Stimulated activated CD4-positive, alpha-beta T cell treated with anti-CD3 and anti-CD28 coated beads, TNF-alpha, amount 100 ng/mL, for 48 hours (primary cell): ENCODE results near the gene SLC25A39.

Source experiments
- DNase-seq, 3 donors: peaks; one replicate each; pipeline ENCODE4 v3.0.0-alpha.2; 2020; ENCODE audit warnings: low read depth in 3 of 3

SLC25A39 gene

GRCh38 chr17:44279346-44279665 lies 45.3 kb downstream of the SLC25A39 start:
- no peak for DNase-seq

DNA sequence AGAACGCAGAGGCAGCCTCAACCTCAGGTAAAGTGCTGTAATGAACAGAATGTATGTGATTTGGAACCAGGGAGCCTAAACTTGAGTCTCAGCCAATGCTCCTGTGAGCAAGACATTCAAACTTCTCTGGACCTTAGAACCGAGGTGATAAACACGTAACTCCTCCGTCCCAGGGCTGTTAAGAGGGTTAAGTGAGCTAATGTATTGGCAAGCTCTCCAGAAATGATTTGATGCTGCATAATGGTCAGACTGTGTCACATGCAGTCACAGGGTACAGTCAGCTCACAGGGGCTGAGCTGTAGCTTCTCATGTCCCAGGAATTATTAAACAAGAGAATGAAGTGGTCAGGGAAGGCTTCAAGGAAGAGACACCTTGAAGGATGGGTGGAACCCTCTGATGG lies 46.6 kb downstream of the SLC25A39 start:
- DNase-seq, result no peak

DNA sequence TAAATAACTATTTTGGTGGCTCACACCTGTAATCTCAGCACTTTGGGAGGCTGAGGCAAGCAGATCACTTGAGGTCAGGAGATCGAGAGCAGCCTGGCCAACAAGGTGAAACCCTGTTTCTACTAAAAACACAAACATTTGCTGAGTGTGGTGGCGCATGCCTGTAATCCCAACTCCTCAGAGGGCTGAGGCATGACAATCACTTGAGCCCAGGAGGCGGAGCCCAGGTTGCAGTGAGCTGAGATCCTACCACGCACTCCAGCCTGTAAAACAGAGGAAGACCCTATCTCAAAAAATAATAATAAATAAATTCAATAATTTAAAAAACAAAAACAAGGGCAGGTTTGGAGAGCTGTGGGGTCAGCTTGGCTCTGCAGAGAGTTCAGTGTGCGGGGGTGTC lies 51.0 kb downstream of the SLC25A39 start:
- no peak for DNase-seq

- DNase-seq, result no peak
Measured at GRCh38 chr17:44272954-44273353, 51.7 kb downstream of the SLC25A39 start.

DNA sequence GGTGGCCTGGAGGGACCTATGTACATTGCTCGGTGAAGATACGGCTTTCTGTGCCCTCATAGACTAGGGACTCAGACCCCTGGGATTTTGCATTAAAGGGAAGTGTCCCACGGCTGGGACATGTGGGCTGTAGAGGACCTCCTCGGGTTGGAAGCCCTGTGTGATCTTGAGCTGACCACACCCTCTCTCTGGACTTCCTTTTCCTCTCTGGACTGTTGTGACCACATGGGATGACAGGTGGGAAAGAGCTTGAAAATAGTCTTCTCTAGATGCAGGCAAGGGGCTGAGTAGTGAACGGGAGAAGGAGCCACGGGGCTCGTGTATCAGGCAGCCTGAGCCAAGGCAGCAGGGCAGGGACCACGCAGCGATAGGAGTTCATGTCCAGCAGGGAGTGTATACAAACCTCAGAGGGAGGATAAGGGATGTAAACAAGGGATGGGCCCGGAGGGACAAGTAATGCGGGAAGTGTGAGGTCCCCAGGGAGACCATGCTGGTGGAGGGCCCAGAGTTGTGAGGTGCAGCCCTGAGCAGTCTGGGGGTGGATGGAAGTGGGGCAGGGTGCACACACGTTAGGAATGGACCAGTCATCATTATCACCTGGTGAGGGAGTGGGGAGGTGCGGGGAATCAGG lies 52.2 kb downstream of the SLC25A39 start:
- no peak for DNase-seq
